Gastrocnemius medialis (tissue), 4 donors: ENCODE measurements around the gene POU5F1. TPM values are rescaled to one million over a fixed set of nuclear protein-coding genes. Genes with fewer than 3 reads are reported as not detected.
"Not testable (repeated sequence)": the region's sequence is repeated elsewhere in the genome, so short reads cannot be mapped to it uniquely, and the experiment has no call there.

Experiments used
- ATAC-seq, 2 donors: fragments of 150-250 bp; one replicate each; pipeline ENCODE4 v1.9.1; 2016
- DNase-seq, 2 donors: peaks; one replicate each; pipeline ENCODE4 v3.0.0-alpha.2; 2019
- H3K27ac ChIP-seq, 4 donors: fragments of 200-600 bp; sonication (generic); 1 replicate in 1 of 4; 2 replicates in 3 of 4; pipeline ENCODE4 v1.5.1; 2016 to 2018; ENCODE audit warnings: mild to moderate bottlenecking in 2 of 4, moderate library complexity in 1 of 4
- H3K27me3 ChIP-seq, 3 donors: fragments of 200-600 bp; sonication (generic) in 2 of 3; 1 replicate in 1 of 3; 2 replicates in 2 of 3; pipeline versions ENCODE4 v1.5.1 to v1.6.0; 2016 to 2019; ENCODE audit warnings: mild to moderate bottlenecking in 1 of 3, moderate library complexity in 1 of 3
- H3K36me3 ChIP-seq, 2 donors: fragments of 200-600 bp; sonication (generic) in 1 of 2; one replicate each; pipeline ENCODE4 v1.5.1; 2017 to 2018
- H3K4me1 ChIP-seq, 2 donors: fragments of 200-600 bp; sonication (generic) in 1 of 2; one replicate each; pipeline ENCODE4 v1.5.1; 2016 to 2017; ENCODE audit warnings: mild to moderate bottlenecking in 2 of 2
- H3K4me3 ChIP-seq, 4 donors: fragments of 200-600 bp; sonication (generic) in 3 of 4; 1 replicate in 1 of 4; 2 replicates in 3 of 4; pipeline ENCODE4 v1.5.1; 2016 to 2019; ENCODE audit warnings: mild to moderate bottlenecking in 2 of 4
- H3K9me3 ChIP-seq, 3 donors: fragments of 200-600 bp; sonication (generic) in 2 of 3; 1 replicate in 1 of 3; 2 replicates in 2 of 3; pipeline ENCODE4 v1.5.1; 2016 to 2019
- CTCF ChIP-seq, 5 experiments: fragments of 450-650 bp in 3 of 5; fragments of 200-600 bp in 2 of 5; sonication (generic) in 2 of 5; IDR thresholded peaks in 4 of 5; conservative IDR thresholded peaks in 1 of 5; 1 replicate in 4 of 5; 2 replicates in 1 of 5; pipeline ENCODE4 v1.5.1; 2016 to 2019; ENCODE audit warnings: antibody characterized with exemption in 5 of 5, mild to moderate bottlenecking in 3 of 5, moderate library complexity in 3 of 5
- POLR2A ChIP-seq, 2 donors: fragments of 450-650 bp; IDR thresholded peaks; one replicate each; pipeline ENCODE4 v1.6.1; 2017; ENCODE audit warnings: antibody characterized with exemption in 2 of 2, mild to moderate bottlenecking in 2 of 2, moderate library complexity in 2 of 2
- in situ Hi-C, 4 donors: fragments of 200-750 bp; cut with MboI; loops; one replicate each; pipeline versions ENCODE4 v1.15.0 to v1.8.0; 2017; ENCODE audit warnings: low sequenced_read_pairs in 4 of 4
- intact Hi-C: fragments of 100-400 bp; cut with DNase I; formaldehyde crosslinking; loops from one replicate; pipeline ENCODE4 v1.15.1; 2023; ENCODE audit warnings: low total_unique reads
- total RNA-seq, 4 donors: library from RNA; depleted of rRNA; stranded (reverse); fragments of >200 nt; gene quantifications; one replicate each; pipeline versions ENCODE4 v1.1.0 to v1.2.3, GENCODE V29; 2016

Gene POU5F1
- total RNA-seq, 4 donors from 2014 or later: not detected

DNA sequence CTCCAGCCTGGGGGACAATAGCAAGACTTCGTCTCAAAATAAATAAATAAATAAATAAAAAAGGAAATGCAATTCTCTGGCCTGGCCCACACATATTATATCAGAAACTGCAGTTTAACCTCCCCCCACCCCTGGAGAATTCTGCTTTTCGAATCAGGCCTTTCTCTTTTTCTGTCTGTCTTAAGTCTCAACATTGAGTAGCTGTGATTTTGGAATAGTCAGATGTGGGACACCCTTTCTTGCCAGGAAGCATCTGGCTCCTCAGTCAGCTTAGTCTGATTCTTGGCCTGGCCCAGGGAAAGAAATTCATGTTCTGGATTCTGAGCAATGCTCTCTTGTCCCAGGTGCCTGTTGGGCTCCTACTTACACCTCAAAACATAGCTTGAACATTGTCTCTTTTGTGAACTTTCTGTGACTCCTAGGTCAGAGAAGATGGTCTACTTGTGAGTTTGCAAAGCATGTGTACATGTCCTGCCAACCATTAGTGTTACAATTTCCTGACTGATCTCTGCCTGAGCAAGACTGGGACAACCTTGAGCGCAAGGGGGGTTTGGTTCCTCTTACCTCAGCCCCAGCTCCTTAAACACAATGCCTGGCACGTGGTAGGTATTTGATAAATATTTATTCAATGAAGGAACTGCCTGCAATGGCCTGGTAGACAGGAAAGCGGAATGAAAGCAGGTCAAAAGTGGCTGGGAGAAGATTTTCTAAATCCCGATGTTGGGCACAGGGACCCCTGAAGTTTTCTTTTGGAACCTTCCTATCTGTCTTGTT is 23.8 kb upstream of the POU5F1 start:
- intact Hi-C loops (loop anchor here (10.0 kb wide), 1 partner anchor 279 kb away; the partner anchor contains the start of gene VARS2), in situ Hi-C loops (loop anchor here in 3 of 4 donors (5.0 to 10.0 kb wide), 4 partner anchors 57 to 171 kb away; partner anchors contain the start of gene PSORS1C2 (in 2 of the 3))
- H3K27ac ChIP-seq: no peak overlapping the region

DNA sequence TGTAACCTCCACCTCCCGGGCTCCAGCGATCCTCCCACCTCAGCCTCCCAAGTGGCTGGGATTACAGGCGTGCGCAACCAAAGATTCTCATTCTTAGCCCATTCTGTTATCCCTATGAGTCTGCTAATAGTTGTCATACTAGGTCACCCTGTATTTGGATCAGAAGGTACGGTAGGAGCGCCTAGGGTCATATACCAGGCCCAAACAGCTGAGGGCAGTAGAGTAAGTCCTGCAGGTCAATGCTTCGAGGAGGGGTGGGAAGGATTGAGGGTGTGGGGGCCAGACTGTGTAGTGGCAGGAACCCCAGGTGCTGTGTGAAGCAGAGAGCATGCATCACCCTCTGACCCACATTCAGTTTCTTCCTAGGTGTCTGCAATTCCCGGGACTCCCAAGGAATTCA is 22.7 kb upstream of the POU5F1 start:
- no peak overlapping the region for H3K4me3 ChIP-seq
- no peaks in the 10 kb centered on the region for H3K36me3 ChIP-seq
- no peak for ATAC-seq
- intact Hi-C loops (loop anchor here (10.0 kb wide), 1 partner anchor 278 kb away; the partner anchor contains the start of gene VARS2), in situ Hi-C loops (loop anchor here in 3 of 4 donors (5.0 to 10.0 kb wide), 4 partner anchors 56 to 172 kb away; partner anchors contain the start of gene PSORS1C2 (in 2 of the 3))
- no peaks in the 10 kb centered on the region for H3K9me3 ChIP-seq
- H3K27ac ChIP-seq: no peak overlapping the region
- no peak for TF ChIP-seq POLR2A (IDR thresholded peaks at IDR 0.05)
- TF ChIP-seq CTCF (IDR thresholded peaks at IDR 0.05 in 4 of 5, conservative IDR thresholded peaks at IDR 0.05 in 1 of 5): no peak
- no peak for DNase-seq
- peaks cover 0 to 9% of the 10 kb centered on the region in 2 donors for H3K4me1 ChIP-seq
- H3K27me3 ChIP-seq: no peaks in the 10 kb centered on the region

More for the DNA sequence above, 23.8 kb upstream of the POU5F1 start:
- Histone ChIP-seq H3K27me3 (no peaks in the 10 kb centered on the region), H3K9me3 (no peaks in the 10 kb centered on the region), H3K4me1 (peaks cover 0 to 19% of the 10 kb centered on the region in 2 donors), H3K4me3 (no peak overlapping the region), H3K36me3 (no peaks in the 10 kb centered on the region)
- TF ChIP-seq CTCF (IDR thresholded peaks at IDR 0.05 in 4 of 5, conservative IDR thresholded peaks at IDR 0.05 in 1 of 5): no peak
- TF ChIP-seq POLR2A (IDR thresholded peaks at IDR 0.05): no peak
- ATAC-seq: no peak
- no peak for DNase-seq

GRCh38 chr6:31192431-31193105 is 22.1 kb upstream of the POU5F1 start:
- DNase-seq (peak in 1 of 2 donors; percentile 60), ATAC-seq (peak in 1 of 2 donors; percentile 53)
- TF ChIP-seq CTCF (IDR thresholded peaks at IDR 0.05 in 4 of 5, conservative IDR thresholded peaks at IDR 0.05 in 1 of 5): peak; percentile 34 to 59 (median 56)
- not testable (repeated sequence) for H3K4me1 ChIP-seq, H3K9me3 ChIP-seq, H3K4me3 ChIP-seq, H3K27ac ChIP-seq, H3K27me3 ChIP-seq, H3K36me3 ChIP-seq
- in situ Hi-C loops (loop anchor here in 3 of 4 donors (5.0 to 10.0 kb wide), 4 partner anchors 55 to 172 kb away; partner anchors contain the start of gene PSORS1C2 (in 2 of the 3)), intact Hi-C loops (loop anchor here (1.0 to 10.0 kb wide), 2 partner anchors 55 to 278 kb away; partner anchors contain the start of gene VARS2)

- H3K27me3 ChIP-seq: no peaks in the 10 kb centered on the region
- in situ Hi-C loops: loop anchor here in 3 of 4 donors (5.0 to 10.0 kb wide), 4 partner anchors 53 to 174 kb away; partner anchors contain the start of gene PSORS1C2 (in 2 of the 3)
- ATAC-seq (no peak), DNase-seq (no peak)
- no peak overlapping the region for H3K27ac ChIP-seq
- H3K4me1 ChIP-seq: peaks cover 3 to 10% of the 10 kb centered on the region in 2 donors
- TF ChIP-seq CTCF (IDR thresholded peaks at IDR 0.05 in 4 of 5, conservative IDR thresholded peaks at IDR 0.05 in 1 of 5): no peak
- TF ChIP-seq POLR2A (IDR thresholded peaks at IDR 0.05): no peak
- no peaks in the 10 kb centered on the region for H3K9me3 ChIP-seq
- intact Hi-C loops: loop anchor here (10.0 kb wide), 1 partner anchor 276 kb away; the partner anchor contains the start of gene VARS2
- no peaks in the 10 kb centered on the region for H3K36me3 ChIP-seq
- no peak overlapping the region for H3K4me3 ChIP-seq
Measured at GRCh38 chr6:31190488-31190887, 20.0 kb upstream of the POU5F1 start.

- H3K36me3 ChIP-seq, intact Hi-C loops, H3K4me3 ChIP-seq, ATAC-seq, H3K9me3 ChIP-seq, DNase-seq, H3K27ac ChIP-seq, H3K27me3 ChIP-seq: not testable (repeated sequence)
- H3K4me1 ChIP-seq: peaks cover 8 to 16% of the 10 kb centered on the region in 2 donors
- in situ Hi-C loops: loop anchor here in 2 of 4 donors (5.0 kb wide), 1 partner anchor 52 kb away; the partner anchor contains the start of gene PSORS1C2 (in 2 of the 2)
Measured at GRCh38 chr6:31189223-31189622, 18.7 kb upstream of the POU5F1 start.
